Colonic mucosa (tissue), 4 donors: ENCODE results near the gene CGN. TPM values are rescaled to one million over a fixed set of nuclear protein-coding genes. Genes with fewer than 3 reads are reported as not detected.
A peak's percentile ranks its signal among the peaks of the same experiment; 100 is the strongest.

Experiments used
- DNase-seq: peaks from one replicate; pipeline ENCODE4 v3.0.0-alpha.2; 2020
- H3K27ac ChIP-seq: fragments of 200-600 bp; one replicate; pipeline ENCODE4 v1.8.0; 2021
- H3K27me3 ChIP-seq: fragments of 200-600 bp; one replicate; pipeline ENCODE4 v1.8.0; 2021
- H3K36me3 ChIP-seq: fragments of 200-600 bp; one replicate; pipeline ENCODE4 v1.8.0; 2021
- H3K4me1 ChIP-seq: fragments of 200-600 bp; one replicate; pipeline ENCODE4 v1.8.0; 2021; ENCODE audit warnings: mild to moderate bottlenecking
- H3K4me3 ChIP-seq: fragments of 200-600 bp; one replicate; pipeline ENCODE4 v1.8.0; 2021
- H3K9ac ChIP-seq, 2 donors: one replicate each; pipeline ENCODE4 v1.7.0; 2013; ENCODE audit warnings: control low read depth in 2 of 2, low read depth in 2 of 2, low read length in 2 of 2
- H3K9me3 ChIP-seq: fragments of 200-600 bp; one replicate; pipeline ENCODE4 v1.8.0; 2021
- CTCF ChIP-seq: fragments of 200-600 bp; IDR thresholded peaks from one replicate; pipeline ENCODE4 v1.8.0; 2022; ENCODE audit warnings: antibody characterized with exemption, mild to moderate bottlenecking
- intact Hi-C: fragments of 100-400 bp; cut with DNase I; formaldehyde crosslinking; loops from one replicate; pipeline ENCODE4 v1.14.1; 2022
- total RNA-seq, 2 donors: library from RNA; stranded (reverse); fragmentation: NEBNext Ultra II Directional in 1 of 2; extraction: Animal tissue kit (Norgen Biotek cat#: 25700) in 1 of 2; gene quantifications; one replicate each; pipeline ENCODE4 v1.2.1, GENCODE V29; 2021
- donor health status: healthy.
- donor health status: DM: no; HTN: no; CAD: no.
- donor health status: DM: no; HTN: no; CAD: no.

CGN gene
- total RNA-seq, 2 donors from 2014 or later = 118 to 148 TPM

DNA sequence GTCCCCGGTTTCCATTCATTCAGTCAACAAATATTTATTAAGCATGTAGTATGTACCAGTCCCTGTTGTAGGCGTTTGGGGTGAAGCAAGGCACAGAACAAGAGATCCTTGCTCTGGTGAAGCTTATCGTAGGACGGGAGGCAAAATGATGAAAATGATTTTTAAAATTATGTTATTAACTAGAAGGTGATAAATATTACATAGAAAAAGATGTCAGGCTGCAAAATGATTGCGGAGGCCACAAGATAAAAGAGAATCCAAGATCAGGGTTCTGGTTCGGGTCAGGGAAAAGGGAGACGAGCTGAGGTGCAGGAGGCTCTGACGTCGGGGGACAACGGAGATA is 602 bp upstream of the CGN start:
- Histone ChIP-seq H3K36me3 (no peaks in the 10 kb centered on the region), H3K4me1 (peaks cover 3% of the 10 kb centered on the region), H3K4me3 (peak overlapping the region; percentile 71), H3K9ac (peak overlapping the region in 1 of 2 donors; percentile 74), H3K27ac (peak overlapping the region; percentile 76), H3K9me3 (no peaks in the 10 kb centered on the region), H3K27me3 (no peaks in the 10 kb centered on the region)
- intact Hi-C loops = no loop called here
- TF ChIP-seq CTCF = no peak
- DNase-seq = no peak

GRCh38 chr1:151511636-151512215 is 539 bp downstream of the CGN start:
- no peaks in the 10 kb centered on the region for H3K27me3 ChIP-seq
- intact Hi-C loops = no loop called here
- H3K9ac ChIP-seq = peak overlapping the region; percentile 85
- no peaks in the 10 kb centered on the region for H3K36me3 ChIP-seq
- H3K9me3 ChIP-seq = no peaks in the 10 kb centered on the region
- peak; percentile 60 for DNase-seq
- H3K4me1 ChIP-seq = peaks cover 3% of the 10 kb centered on the region
- no peak for TF ChIP-seq CTCF
- peak overlapping the region; percentile 76 for H3K27ac ChIP-seq
- H3K4me3 ChIP-seq = peak overlapping the region; percentile 71

DNA sequence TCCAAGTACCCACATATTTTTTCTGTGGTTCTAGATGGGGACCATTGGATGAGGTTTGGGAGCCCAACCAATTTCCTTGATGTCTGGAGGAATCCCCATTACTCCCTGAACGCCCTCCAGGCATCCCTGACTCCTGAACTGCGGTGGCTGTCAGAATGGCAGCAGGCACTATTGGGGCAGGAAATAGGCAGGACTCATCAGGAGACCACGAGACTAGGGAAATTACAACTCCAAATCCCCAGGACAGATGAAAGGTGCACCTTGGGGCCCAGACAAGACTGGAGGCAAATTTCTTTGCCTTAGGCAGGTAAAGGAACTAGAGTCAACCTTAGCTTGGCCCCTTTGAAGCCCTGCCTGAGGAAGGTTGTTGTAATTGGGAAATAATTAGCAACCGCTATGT is 1.1 kb downstream of the CGN start:
- Histone ChIP-seq H3K9ac (peak overlapping the region; percentile 85), H3K4me3 (peak overlapping the region; percentile 71), H3K4me1 (peaks cover 3% of the 10 kb centered on the region), H3K9me3 (no peaks in the 10 kb centered on the region), H3K27me3 (no peaks in the 10 kb centered on the region), H3K36me3 (no peaks in the 10 kb centered on the region), H3K27ac (peak overlapping the region; percentile 76)
- DNase-seq = peak; percentile 31
- intact Hi-C loops = no loop called here
- no peak for TF ChIP-seq CTCF

DNA sequence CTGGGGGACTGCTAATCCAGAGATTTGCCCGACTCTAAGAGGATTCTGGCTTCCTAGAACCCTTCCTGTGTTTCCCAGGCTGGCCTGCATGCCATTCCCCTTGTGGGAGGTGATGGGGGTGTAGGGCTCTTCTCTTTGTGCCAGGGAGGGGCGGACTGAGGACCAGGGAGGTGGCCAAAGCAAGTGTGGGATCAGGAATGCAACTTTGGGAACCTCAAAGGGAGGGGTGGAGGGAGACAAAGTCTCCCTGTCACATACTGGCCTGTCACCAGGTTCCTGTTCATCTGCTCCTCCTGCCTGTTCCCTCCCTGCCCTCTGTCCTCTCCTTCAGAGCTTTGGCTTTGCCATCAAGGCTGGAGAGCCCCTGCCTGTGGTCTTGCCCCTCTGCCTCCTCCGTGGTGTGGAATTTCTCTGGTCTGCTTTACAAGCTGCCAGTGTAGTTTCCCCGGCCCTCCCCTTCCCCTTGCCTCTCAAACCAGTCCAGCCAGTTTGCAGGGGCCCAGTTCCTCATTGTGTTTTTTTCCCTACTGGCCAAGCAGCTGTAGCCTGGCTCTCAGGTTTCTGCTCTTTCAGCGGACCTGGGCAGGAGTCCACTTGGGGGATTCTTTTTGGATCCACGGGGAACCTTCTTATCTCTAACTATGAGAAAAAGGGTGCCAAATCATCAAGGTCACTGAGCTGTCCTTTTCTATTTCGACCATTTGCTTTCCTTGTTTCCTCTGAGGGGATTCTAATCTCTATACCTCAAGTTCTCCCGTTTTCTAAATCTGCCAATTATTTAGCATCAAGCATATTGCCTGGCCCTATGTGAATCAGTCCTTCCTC is 1.8 kb downstream of the CGN start:
- intact Hi-C loops = no loop called here
- H3K9me3 ChIP-seq = no peaks in the 10 kb centered on the region
- H3K4me3 ChIP-seq = peak overlapping the region; percentile 71

DNA sequence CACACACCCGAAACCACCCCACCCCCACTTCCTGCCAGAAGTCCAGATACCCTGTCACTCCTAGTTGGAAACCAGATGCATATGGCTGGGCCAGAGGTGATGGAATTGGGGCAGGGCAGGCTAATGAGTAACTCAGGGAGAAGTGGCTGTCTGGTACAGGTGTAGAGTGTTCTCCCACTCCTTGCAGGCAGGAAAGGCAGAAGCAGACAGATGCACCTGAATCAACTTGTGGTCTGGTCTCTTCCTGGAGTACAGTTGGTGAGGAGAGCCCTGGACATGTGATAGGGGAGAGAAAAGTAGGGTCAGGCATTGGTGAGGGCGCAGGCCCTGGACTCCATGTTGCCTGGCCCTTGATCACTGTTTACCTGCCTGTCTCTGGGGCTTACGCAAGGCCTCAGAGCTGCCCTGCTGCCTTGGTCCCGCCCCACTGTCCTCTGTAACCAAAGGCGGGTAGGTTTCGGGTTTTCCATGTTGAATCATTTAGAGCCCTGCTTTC is 2.5 kb downstream of the CGN start:
- H3K27ac ChIP-seq = peak overlapping the region; percentile 76
- peaks cover 3% of the 10 kb centered on the region for H3K4me1 ChIP-seq

More for the DNA sequence above, 1.8 kb downstream of the CGN start:
- H3K4me1 ChIP-seq = peaks cover 3% of the 10 kb centered on the region
- peak; percentile 88 for DNase-seq
- peak overlapping the region; percentile 85 for H3K9ac ChIP-seq
- peak overlapping the region; percentile 76 for H3K27ac ChIP-seq
- no peaks in the 10 kb centered on the region for H3K36me3 ChIP-seq
- H3K27me3 ChIP-seq = no peaks in the 10 kb centered on the region
- TF ChIP-seq CTCF = no peak

More for the DNA sequence above, 2.5 kb downstream of the CGN start:
- H3K36me3 ChIP-seq = no peaks in the 10 kb centered on the region
- H3K4me3 ChIP-seq = no peak overlapping the region
- DNase-seq = peak; percentile 94
- peak overlapping the region in 1 of 2 donors; percentile 85 for H3K9ac ChIP-seq
- no peaks in the 10 kb centered on the region for H3K9me3 ChIP-seq
- TF ChIP-seq CTCF = no peak
- no peaks in the 10 kb centered on the region for H3K27me3 ChIP-seq
- intact Hi-C loops = no loop called here
